Neutrophil (primary cell): Measurements from ENCODE around the gene ADCY1.

Source experiments
- H3K27ac ChIP-seq: fragments of 200-600 bp; sonication (generic); 2 replicates; pipeline ENCODE4 v1.5.1; 2016; ENCODE audit warnings: mild to moderate bottlenecking, moderate library complexity
- H3K27me3 ChIP-seq: fragments of 200-600 bp; sonication (generic); 2 replicates; pipeline ENCODE4 v1.6.0; 2016; ENCODE audit warnings: mild to moderate bottlenecking
- H3K36me3 ChIP-seq: fragments of 200-600 bp; sonication (generic); 2 replicates; pipeline ENCODE4 v1.5.1; 2017
- H3K4me1 ChIP-seq, 2 experiments: fragments of 200-600 bp in 1 of 2; sonication (generic) in 1 of 2; 1 replicate in 1 of 2; 2 replicates in 1 of 2; pipeline versions ENCODE4 v1.5.1 to v1.6.1; 2013 to 2016; ENCODE audit warnings: low read depth in 1 of 2, low read length in 1 of 2, mild to moderate bottlenecking in 1 of 2, moderate library complexity in 1 of 2; ENCODE audit not compliant: control insufficient read depth in 1 of 2, insufficient read depth in 1 of 2
- H3K4me3 ChIP-seq, 2 experiments: fragments of 200-600 bp in 1 of 2; sonication (generic) in 1 of 2; 1 replicate in 1 of 2; 2 replicates in 1 of 2; pipeline ENCODE4 v1.5.1; 2013 to 2016; ENCODE audit warnings: low read depth in 1 of 2, low read length in 1 of 2, mild to moderate bottlenecking in 1 of 2, moderate library complexity in 1 of 2
- H3K9me3 ChIP-seq: fragments of 200-600 bp; sonication (generic); 2 replicates; pipeline ENCODE4 v1.5.1; 2016
- TF ChIP-seq, protein P1 (sequence below): fragments of 200-600 bp; sonication (generic); IDR thresholded peaks from 2 replicates; pipeline ENCODE4 v1.5.1; 2016; ENCODE audit warnings: antibody characterized with exemption

ADCY1 gene

DNA sequence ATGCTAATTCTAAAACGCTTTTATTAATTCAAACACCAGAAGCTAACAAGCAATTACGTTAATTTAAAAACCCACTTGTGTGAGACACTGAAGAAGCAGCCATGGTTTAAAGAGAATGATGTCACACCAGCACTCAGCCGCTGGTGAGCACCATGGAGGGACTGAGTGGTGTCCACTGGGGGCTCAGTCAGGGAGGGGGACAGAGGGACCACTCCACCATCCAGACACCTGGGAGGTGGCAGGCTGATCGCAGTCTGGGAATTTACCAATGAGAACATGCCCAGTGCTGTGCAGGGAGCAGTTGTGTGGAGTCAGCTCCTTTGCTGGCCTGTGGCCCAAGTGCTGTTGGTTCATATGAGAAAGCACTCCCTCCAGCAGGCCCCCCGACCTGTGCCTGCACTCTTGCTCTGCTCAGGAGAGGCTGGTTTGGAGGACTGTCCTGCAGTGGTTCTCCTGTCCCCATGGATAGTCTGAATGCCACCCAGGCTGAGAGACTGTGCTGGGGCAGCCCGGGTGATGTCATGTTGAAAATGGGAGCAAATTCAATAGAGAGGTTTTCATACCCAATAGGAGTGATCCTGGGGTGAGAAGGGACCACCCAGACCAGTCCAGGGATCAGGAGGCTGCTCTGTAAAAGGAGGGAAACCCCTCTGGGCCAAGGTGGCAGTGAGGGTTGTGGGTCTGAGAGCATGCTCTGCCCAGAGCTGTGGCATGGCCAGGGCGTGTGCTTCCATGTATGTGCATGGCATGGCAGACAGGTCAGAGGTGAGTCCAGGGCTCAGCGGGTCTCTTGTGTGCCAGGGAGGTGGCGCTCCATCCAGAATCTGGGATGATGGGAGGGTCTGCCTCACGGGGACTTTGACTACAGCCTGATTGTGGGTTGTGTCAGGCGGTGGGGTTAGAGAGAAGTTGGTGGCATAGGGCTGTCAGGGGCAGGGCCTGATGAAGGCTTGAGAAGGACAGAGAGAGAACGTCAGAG is 12.7 kb downstream of the ADCY1 start:
- Histone ChIP-seq H3K27ac (no peak overlapping the region), H3K36me3 (no peaks in the 10 kb centered on the region), H3K4me1 (no peaks in the 10 kb centered on the region), H3K27me3 (no peaks in the 10 kb centered on the region), H3K9me3 (no peaks in the 10 kb centered on the region), H3K4me3 (no peak overlapping the region)
- TF ChIP-seq, protein P1, sequence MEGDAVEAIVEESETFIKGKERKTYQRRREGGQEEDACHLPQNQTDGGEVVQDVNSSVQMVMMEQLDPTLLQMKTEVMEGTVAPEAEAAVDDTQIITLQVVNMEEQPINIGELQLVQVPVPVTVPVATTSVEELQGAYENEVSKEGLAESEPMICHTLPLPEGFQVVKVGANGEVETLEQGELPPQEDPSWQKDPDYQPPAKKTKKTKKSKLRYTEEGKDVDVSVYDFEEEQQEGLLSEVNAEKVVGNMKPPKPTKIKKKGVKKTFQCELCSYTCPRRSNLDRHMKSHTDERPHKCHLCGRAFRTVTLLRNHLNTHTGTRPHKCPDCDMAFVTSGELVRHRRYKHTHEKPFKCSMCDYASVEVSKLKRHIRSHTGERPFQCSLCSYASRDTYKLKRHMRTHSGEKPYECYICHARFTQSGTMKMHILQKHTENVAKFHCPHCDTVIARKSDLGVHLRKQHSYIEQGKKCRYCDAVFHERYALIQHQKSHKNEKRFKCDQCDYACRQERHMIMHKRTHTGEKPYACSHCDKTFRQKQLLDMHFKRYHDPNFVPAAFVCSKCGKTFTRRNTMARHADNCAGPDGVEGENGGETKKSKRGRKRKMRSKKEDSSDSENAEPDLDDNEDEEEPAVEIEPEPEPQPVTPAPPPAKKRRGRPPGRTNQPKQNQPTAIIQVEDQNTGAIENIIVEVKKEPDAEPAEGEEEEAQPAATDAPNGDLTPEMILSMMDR = no peak

DNA sequence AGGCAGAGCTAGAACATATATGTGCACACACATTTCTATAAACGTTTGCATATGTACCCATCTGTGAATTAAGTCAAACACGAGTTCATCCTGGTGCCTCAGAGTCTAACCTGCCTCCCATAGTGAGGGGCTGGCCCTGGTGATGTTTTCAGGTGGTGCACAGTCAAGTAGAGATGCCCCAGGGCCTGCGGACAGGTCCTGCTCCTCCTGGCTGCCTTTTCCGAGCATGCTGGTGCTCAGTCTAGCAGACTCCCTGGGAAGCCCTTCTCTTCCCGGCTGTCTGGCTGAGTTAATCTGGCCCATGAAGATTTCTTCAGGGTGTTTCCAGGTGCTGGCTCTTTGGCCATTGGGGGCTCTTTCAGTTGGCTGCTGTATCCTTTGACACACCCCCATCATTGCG is 14.3 kb downstream of the ADCY1 start:
- no peaks in the 10 kb centered on the region for H3K9me3 ChIP-seq
- H3K27me3 ChIP-seq = no peaks in the 10 kb centered on the region
- no peak overlapping the region for H3K4me3 ChIP-seq
- no peaks in the 10 kb centered on the region for H3K4me1 ChIP-seq
- TF ChIP-seq, protein P1 = no peak
- no peak overlapping the region for H3K27ac ChIP-seq
- no peaks in the 10 kb centered on the region for H3K36me3 ChIP-seq

DNA sequence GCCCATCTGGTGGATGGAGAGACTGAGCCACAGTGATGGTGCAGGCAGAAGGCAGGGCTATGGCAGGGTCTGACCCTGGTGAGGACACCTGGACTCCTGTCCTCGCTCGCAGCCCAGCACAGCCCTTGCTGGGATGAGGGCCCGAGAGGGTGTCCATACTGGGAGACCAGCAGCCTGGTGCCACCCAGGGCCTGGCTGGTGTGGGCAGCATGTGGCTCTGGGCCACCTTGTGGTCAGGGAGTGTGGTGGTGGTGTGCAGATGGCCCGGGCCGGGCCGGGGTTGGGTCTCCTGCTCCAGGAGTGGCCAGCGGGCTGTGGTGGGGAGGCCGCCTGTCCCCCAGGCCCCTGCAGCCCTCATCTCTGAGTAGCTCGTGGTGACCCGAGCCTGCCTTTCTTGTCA is 14.9 kb downstream of the ADCY1 start:
- Histone ChIP-seq H3K36me3 (no peaks in the 10 kb centered on the region), H3K4me1 (no peaks in the 10 kb centered on the region), H3K27me3 (no peaks in the 10 kb centered on the region), H3K27ac (no peak overlapping the region), H3K4me3 (no peak overlapping the region), H3K9me3 (no peaks in the 10 kb centered on the region)
- TF ChIP-seq, protein P1 = no peak

DNA sequence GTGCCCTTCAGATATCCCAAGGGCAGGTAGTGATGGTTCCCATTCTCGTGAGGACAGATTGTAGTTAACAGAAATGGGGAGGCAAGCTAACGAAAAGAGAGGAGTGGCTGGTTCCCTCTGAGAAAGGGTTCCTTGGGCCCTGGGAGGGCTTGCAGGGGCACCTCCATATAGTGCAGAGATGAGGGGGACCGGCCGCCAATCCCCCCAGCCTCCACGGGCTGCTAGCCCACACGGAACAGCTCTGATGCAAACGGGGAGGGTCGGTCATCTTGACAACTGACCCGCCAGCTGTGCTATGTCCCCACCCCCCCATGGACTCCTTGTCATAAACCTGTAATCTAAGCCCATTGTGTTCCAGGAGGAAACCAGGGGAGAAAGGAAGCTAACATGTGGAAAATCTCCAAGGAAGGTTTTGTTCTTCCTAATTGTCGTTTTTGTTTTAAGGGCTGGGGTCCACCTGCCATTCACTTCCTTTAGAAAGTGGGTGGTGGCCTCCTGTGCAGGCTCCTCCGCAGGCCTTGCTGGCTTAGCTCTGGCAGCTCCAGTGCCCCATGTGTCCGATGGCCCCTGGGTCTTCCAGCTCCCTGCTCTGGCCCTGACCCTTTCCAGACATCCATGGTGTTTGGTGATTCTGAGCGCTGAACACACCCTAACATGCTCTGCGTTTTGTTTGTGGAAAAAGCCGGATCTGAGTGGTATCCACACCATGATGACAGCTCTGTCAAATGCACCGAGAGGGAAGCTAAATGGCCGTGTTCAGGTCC is 15.9 kb downstream of the ADCY1 start:
- TF ChIP-seq, protein P1 = no peak
- Histone ChIP-seq H3K4me3 (no peak overlapping the region), H3K4me1 (no peaks in the 10 kb centered on the region), H3K36me3 (no peaks in the 10 kb centered on the region), H3K9me3 (no peaks in the 10 kb centered on the region), H3K27me3 (no peaks in the 10 kb centered on the region), H3K27ac (no peak overlapping the region)

DNA sequence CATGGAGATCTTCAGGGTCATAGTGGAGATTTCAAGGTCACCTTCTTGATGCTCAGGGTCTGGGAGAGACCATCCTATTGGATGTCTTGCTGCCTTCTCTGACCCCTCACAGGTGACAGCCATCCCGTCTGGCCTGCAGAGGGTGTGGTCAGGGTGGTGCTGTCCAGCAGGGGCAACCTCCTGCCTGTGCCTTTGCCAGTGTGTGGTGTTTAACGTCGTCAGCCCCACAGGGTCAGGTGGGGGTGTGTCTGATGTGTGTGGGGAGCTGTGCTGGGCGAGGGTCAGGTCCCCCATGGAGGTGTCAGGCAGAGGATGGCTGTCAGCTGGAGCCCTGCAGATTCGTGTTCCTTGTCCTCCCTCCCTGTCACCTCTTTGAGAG is 16.5 kb downstream of the ADCY1 start:
- H3K36me3 ChIP-seq = no peaks in the 10 kb centered on the region
- no peaks in the 10 kb centered on the region for H3K9me3 ChIP-seq
- H3K4me1 ChIP-seq = no peaks in the 10 kb centered on the region

More for the DNA sequence above, 16.5 kb downstream of the ADCY1 start:
- H3K27ac ChIP-seq = no peak overlapping the region
- TF ChIP-seq, protein P1 = no peak
- no peak overlapping the region for H3K4me3 ChIP-seq
- H3K27me3 ChIP-seq = no peaks in the 10 kb centered on the region
